B cell (primary cell): ENCODE measurements around the gene ERVH48-1.

ENCODE experiments used
- EZH2 ChIP-seq: IDR thresholded peaks from 2 replicates; pipeline ENCODE4 v1.6.1; 2012; ENCODE audit warnings: borderline replicate concordance, low read depth, mild to moderate bottlenecking, moderate library complexity, low read length; ENCODE audit not compliant: insufficient read depth, poor library complexity, severe bottlenecking
- TF ChIP-seq, protein P1 (sequence below): fragments of 200-600 bp; IDR thresholded peaks from one replicate; pipeline ENCODE4 v1.8.0; 2022; ENCODE audit warnings: antibody characterized with exemption, mild to moderate bottlenecking

DNA sequence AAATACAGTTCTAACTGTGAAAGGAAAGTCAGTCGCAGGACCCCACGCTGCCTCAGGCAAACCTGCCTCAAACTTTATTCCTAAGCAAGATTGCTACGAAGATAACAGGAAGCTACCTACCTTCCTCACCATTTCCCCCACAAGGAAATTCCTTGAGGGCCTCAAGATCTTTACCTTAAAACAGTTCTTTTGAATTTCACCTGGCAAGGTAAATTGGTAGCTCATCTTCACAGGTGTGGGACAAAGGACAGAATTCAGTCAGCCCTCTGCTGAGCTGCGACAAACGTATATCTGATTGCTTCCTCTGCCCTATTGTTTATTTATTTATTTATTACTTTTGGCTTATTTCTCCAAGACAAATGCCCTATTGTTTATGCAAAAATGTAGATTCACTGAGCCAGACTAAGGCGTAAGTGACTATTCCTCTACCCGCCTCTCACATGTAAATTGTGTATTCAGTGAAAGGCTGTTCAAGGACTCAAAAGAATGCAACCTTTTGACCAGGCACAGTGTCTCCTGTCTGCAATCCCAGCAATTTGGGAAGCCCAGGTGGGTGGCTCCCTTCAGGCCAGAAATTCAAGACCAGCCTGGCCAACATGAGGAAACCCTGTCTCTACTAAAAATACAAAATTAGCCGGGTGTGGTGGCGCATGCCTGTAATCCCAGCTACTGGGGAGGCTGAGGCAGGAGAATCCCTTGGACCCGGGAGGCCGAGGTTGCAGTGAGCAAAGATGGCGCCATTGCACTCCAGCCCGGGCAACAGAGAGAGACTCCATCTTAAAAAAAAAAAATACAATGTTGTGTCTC lies 31.6 kb upstream of the ERVH48-1 start:
- TF ChIP-seq, protein P1, sequence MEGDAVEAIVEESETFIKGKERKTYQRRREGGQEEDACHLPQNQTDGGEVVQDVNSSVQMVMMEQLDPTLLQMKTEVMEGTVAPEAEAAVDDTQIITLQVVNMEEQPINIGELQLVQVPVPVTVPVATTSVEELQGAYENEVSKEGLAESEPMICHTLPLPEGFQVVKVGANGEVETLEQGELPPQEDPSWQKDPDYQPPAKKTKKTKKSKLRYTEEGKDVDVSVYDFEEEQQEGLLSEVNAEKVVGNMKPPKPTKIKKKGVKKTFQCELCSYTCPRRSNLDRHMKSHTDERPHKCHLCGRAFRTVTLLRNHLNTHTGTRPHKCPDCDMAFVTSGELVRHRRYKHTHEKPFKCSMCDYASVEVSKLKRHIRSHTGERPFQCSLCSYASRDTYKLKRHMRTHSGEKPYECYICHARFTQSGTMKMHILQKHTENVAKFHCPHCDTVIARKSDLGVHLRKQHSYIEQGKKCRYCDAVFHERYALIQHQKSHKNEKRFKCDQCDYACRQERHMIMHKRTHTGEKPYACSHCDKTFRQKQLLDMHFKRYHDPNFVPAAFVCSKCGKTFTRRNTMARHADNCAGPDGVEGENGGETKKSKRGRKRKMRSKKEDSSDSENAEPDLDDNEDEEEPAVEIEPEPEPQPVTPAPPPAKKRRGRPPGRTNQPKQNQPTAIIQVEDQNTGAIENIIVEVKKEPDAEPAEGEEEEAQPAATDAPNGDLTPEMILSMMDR: no peak
- TF ChIP-seq EZH2: no peak
